Measurements from ENCODE around the gene VPS39. TPM values are rescaled to one million over a fixed set of nuclear protein-coding genes. Genes with fewer than 3 reads are reported as not detected.

The VPS39 gene
- total RNA-seq, 1 donor from 2014 or later, result 22.6 TPM

DNA sequence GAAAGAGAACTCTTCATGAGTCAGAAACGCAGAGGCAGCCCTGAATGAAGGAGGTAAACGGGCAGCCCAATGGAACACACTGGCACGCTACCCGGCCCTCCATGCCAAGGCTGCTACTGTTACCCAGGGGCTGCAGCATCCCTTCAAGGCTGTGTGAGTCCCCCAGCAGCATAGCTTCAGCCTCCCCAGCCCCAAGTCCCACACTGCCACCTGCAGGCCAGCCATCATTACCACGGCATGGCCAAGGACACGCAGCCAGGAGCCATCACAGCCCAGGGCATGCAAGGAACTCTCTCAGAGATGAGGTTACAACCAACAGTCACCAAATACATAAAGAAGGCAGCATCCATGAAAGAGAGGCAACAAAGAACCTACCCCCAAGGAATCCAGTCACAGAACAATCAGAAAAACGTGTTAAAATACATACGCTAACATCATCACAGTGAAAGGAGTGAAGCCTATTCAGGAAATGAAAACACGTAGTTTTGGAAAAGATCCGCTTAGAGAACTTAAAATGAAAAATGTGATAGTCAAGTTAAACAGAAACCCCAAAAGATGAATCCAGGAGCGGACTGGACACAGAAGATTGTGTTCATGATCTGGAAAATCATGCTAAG, 74.1 kb downstream of the VPS39 start:
- no peak overlapping the region for H3K4me3 ChIP-seq (ENCODE audit: low read depth, low read length)
- no peak for DNase-seq (ENCODE audit: low read depth)
- peaks cover 6% of the 10 kb centered on the region for H3K27me3 ChIP-seq (ENCODE audit: control insufficient read depth, insufficient read depth, low read length)
- TF ChIP-seq, protein P1, sequence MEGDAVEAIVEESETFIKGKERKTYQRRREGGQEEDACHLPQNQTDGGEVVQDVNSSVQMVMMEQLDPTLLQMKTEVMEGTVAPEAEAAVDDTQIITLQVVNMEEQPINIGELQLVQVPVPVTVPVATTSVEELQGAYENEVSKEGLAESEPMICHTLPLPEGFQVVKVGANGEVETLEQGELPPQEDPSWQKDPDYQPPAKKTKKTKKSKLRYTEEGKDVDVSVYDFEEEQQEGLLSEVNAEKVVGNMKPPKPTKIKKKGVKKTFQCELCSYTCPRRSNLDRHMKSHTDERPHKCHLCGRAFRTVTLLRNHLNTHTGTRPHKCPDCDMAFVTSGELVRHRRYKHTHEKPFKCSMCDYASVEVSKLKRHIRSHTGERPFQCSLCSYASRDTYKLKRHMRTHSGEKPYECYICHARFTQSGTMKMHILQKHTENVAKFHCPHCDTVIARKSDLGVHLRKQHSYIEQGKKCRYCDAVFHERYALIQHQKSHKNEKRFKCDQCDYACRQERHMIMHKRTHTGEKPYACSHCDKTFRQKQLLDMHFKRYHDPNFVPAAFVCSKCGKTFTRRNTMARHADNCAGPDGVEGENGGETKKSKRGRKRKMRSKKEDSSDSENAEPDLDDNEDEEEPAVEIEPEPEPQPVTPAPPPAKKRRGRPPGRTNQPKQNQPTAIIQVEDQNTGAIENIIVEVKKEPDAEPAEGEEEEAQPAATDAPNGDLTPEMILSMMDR (IDR thresholded peaks at IDR 0.05; ENCODE audit: insufficient read depth, low read length, severe bottlenecking), result peak; percentile 94
- H3K36me3 ChIP-seq (ENCODE audit: control insufficient read depth, insufficient read depth, low read length), result no peaks in the 10 kb centered on the region
- FAIRE-seq, result no peak

DNA sequence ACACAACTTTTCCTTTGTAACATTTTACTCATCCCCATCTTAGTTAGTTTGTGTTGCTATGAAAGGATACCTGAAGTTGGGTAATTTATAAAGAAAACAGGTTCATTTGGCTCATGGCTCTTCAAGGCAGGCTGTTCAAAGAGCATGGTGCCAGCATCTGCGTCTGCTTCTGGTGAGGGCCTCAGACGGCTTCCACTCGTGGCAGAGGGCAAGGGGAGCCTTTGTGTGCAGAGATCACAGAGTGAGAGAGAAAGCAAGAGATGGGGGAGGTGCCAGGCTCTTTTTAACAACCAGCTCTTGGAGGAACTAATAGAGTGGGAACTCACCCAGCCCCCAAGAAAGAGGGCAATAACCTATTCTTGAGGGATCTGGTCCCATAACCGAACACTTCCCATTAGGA, 74.7 kb downstream of the VPS39 start:
- peaks cover 6% of the 10 kb centered on the region for H3K27me3 ChIP-seq (ENCODE audit: control insufficient read depth, insufficient read depth, low read length)
- no peak for DNase-seq (ENCODE audit: low read depth)
- no peak for FAIRE-seq
- no peak overlapping the region for H3K4me3 ChIP-seq (ENCODE audit: low read depth, low read length)
- H3K36me3 ChIP-seq (ENCODE audit: control insufficient read depth, insufficient read depth, low read length), result no peaks in the 10 kb centered on the region
- TF ChIP-seq, protein P1 (IDR thresholded peaks at IDR 0.05; ENCODE audit: insufficient read depth, low read length, severe bottlenecking), result no peak

DNA sequence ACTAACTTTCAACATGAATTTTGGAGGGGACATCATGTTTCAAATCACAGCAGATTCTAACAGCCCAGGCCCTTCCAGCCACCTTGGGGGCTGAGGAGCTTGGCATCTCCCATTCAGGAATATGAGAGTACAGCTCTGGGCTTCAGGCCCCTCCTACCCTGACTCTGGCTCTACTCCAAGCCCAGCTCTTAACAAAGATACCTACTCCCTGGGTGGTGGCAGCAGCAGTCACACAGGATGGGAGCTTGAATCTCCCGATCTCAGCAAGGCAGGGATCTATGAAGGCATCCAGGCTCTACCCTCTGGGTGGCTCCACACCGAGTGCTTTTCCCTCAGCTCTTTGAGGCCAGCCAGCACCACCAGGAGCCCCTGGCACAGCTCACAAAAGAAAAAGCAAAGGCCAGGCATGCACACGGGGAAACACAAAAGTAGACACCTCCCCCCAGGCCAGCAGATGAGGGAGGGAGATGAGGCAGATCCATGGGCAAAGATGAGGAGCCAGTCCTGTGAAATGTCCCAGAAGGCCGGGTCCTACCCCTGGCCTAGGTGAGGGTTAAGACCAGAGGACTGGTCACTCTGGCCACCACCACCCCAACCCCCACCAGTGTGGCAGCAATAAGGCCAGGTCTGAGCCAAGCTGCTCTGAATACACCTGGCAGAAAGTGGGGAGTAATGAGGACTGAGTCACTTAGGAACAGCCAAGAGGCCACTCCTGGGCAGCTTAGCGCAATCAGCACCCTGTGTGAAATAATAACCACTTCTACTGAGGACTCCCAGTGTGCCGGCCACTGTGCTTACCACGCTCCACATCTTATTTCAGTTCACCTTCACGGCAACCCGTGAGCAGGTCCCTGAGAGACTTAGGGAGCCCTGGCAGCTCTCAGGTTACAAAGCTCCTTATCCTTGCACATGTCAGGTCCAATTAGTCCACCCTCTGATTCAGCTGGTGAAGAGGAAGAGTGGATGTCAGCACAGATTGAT, 76.0 kb downstream of the VPS39 start:
- FAIRE-seq, result no peak
- Histone ChIP-seq H3K27me3 (ENCODE audit: control insufficient read depth, insufficient read depth, low read length) (peaks cover 6% of the 10 kb centered on the region), H3K36me3 (ENCODE audit: control insufficient read depth, insufficient read depth, low read length) (no peaks in the 10 kb centered on the region), H3K4me3 (ENCODE audit: low read depth, low read length) (no peak overlapping the region)
- DNase-seq (ENCODE audit: low read depth), result no peak
- TF ChIP-seq, protein P1 (IDR thresholded peaks at IDR 0.05; ENCODE audit: insufficient read depth, low read length, severe bottlenecking), result no peak

DNA sequence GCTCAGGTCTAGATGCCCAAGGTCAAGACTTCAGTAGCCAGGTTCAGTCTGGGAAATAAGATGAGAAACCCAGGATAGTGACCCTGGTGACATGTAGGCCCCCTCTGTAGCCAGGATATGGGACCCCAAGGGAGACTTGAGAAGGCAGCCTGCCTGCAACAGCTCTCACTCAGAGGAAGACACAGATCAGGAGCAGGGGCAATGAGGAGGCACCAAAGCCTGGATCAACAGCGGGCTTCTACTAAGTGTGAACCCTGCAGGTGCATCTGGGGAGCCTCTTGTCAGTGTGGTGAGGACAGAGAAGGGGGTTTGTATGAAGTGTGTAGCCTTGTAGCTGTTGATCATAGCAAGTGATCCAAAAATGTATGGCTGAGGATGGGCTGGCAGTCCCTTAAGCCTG, 77.1 kb downstream of the VPS39 start:
- FAIRE-seq (peak; percentile 86), DNase-seq (ENCODE audit: low read depth) (no peak)
- no peaks in the 10 kb centered on the region for H3K36me3 ChIP-seq (ENCODE audit: control insufficient read depth, insufficient read depth, low read length)
- H3K4me3 ChIP-seq (ENCODE audit: low read depth, low read length), result no peak overlapping the region
- H3K27me3 ChIP-seq (ENCODE audit: control insufficient read depth, insufficient read depth, low read length), result peaks cover 6% of the 10 kb centered on the region
- TF ChIP-seq, protein P1 (IDR thresholded peaks at IDR 0.05; ENCODE audit: insufficient read depth, low read length, severe bottlenecking), result no peak

DNA sequence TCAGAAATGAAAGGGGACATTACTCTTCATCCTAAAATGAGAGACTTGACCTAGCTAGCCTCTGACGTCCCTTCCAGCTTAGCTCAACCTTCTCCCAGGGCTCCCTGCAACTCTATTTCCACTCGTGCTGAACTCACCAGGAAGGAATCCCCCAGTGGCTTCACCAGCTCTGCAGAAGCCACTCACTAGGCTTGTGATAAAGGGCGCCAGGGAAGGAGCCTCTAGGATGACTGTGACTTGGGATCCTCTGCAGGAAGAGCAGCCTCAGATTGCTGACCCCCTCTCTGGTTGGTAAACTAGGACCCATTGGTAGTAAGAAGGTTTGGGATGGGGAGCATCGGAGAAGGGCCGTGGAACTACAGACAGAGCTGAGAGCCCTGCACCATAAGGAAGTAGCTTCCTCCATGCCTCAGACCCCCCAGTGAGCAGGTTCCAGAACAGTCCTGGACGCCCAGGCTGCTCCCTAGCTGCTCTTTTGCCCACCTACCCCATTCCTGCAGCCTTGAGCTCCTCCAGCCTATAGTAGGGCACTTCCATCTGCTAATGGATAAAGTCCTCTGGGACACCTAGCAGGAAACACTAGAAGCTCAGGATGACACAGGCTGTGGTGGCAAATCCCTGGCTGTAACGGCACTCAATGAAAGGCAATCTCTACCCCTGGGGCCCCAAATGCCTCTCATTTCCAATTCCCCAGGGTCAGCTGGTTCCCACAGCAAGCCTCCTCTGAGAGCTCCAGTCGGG, 77.7 kb downstream of the VPS39 start:
- H3K4me3 ChIP-seq (ENCODE audit: low read depth, low read length), result no peak overlapping the region
- TF ChIP-seq, protein P1 (IDR thresholded peaks at IDR 0.05; ENCODE audit: insufficient read depth, low read length, severe bottlenecking), result no peak
- peaks cover 6% of the 10 kb centered on the region for H3K27me3 ChIP-seq (ENCODE audit: control insufficient read depth, insufficient read depth, low read length)
- FAIRE-seq (no peak), DNase-seq (ENCODE audit: low read depth) (no peak)
- no peaks in the 10 kb centered on the region for H3K36me3 ChIP-seq (ENCODE audit: control insufficient read depth, insufficient read depth, low read length)
